Measurements from ENCODE around the gene LEMD2.
A peak's percentile ranks its signal among the peaks of the same experiment; 100 is the strongest.

Gene LEMD2

GRCh38 chr6:33792981-33793380 is 4.1 kb upstream of the LEMD2 start:
- DNase-seq = no peak

GRCh38 chr6:33791620-33792019 is 2.7 kb upstream of the LEMD2 start:
- DNase-seq = no peak

GRCh38 chr6:33790910-33791309 is 2.0 kb upstream of the LEMD2 start:
- DNase-seq = no peak

GRCh38 chr6:33790379-33790778 is 1.4 kb upstream of the LEMD2 start:
- no peak for DNase-seq

GRCh38 chr6:33789550-33789895 is 593 bp upstream of the LEMD2 start:
- DNase-seq = no peak

GRCh38 chr6:33787954-33788693 is 806 bp downstream of the LEMD2 start:
- peak; percentile 27 to 57 for DNase-seq

- DNase-seq = no peak
Measured at GRCh38 chr6:33787346-33787953, 1.5 kb downstream of the LEMD2 start.

DNA sequence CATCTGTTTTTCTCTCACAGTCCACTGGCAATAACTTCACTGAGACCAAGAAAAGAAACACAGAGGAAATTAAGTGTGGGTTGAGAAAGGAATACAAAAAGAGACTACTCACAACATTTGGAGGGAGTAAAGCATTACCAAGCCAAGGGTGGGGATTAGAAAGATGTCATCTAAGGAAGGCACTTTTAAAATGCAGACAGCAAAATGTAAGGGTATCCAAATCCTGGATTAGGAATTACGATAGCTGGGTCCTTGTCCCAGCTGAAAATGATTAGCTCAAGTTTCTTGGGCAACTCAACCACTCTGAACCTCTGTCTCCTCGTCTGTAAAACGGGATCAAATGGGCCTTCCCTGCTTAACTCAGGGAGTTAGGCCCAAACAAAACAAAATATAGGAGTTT is 2.2 kb downstream of the LEMD2 start:
- DNase-seq = no peak

DNA sequence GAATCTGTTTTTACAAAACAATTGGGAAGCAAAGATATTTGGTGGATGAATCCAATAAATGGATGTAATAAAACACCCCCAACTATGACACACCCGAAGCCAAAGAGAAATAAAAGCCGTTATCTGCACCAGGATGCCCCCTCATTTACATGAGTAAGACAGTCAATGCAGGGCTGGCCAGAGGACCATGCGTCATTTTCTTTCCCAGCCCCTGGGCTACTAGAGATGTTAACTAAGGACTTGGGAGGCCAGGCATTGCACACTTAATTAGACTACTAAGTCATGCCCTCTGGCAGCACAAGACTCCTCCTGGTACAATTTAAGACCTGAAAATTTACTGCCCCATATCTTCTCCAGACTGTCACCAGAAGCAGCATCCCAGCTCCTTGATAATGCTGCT is 3.2 kb downstream of the LEMD2 start:
- DNase-seq = no peak

- DNase-seq = no peak
Measured at GRCh38 chr6:33784787-33785186, 4.1 kb downstream of the LEMD2 start.

- DNase-seq = no peak
Measured at GRCh38 chr6:33783781-33784520, 5.0 kb downstream of the LEMD2 start.

- no peak for DNase-seq
Measured at GRCh38 chr6:33782561-33782960, 6.4 kb downstream of the LEMD2 start.

DNA sequence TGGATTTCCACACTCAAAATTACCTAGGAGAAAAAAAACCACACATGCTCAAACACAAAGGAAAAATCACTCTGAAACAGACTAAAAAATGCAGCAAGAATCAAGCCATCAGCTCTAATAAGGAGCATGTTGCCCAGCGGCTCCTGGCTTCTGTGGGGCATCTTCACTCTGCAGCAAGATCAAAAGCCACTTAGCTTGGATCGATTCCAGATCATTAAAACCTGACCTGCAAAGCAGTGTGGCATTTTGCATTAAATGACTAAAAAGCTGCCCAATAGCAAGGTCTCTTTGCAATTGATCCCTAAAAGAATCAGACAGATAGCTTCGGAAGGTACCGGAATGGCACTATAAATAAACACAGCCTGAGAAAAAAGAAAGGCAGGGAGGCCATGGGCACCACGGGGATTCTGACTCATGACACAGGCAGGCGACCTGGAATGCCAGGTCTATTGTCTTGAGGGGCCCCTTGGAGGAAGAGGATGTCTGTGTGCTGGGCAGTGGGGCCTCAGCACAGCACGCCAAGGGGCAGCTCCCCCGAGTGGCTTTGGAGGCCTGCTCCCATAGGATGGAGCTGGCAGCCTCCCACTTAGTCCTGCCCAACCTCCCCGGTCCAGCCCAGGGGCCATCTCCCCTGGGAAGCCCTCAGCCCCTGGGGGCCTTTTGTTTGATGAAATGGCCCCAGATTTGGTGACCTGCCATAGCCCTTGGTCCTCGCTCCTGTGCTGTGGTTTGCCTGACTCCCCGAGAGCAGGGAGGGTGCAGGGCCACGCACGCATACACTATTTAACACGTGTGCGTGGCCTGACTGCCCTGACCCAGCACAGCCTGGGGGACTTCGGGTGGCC is 7.6 kb downstream of the LEMD2 start:
- DNase-seq = no peak

DNA sequence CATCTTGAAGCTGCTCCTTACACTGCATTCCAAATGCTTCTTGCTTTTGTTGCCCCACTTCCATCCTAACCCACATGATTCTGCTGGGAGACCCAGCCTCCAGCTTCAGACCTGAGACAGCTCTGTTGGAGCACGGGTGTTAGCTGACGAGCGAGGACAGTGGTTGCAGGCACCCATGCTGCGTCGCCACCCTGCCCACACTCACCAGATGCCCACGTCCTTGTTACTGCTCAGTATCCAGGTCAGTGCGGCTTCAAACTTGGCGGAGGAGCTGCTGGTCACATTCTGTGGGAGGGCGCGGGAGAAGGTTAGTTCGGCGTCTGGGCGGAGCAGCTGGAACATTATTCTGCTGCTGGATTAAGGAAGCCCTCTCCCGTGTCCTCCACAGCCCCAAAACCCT is 9.0 kb downstream of the LEMD2 start:
- no peak for DNase-seq

DNA sequence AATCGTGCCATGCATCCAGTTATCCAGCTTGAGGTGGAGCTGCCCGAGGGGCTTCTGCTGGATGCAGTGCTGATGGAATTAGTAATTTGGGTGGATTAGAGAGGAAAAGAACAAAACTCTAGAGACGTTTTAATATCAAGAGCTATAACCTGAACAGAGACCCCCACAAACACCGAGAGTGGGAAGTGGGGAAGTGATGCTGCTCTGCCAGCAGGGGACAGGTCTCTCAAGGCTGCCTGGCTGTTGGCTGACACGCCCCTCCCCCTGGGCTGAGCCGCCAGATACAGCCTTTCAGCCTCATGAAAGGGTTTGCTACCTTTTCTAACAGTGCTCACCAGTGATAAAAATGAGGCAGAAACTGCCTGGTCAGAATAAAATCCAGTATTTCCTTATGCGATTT is 9.6 kb downstream of the LEMD2 start:
- DNase-seq = no peak

DNA sequence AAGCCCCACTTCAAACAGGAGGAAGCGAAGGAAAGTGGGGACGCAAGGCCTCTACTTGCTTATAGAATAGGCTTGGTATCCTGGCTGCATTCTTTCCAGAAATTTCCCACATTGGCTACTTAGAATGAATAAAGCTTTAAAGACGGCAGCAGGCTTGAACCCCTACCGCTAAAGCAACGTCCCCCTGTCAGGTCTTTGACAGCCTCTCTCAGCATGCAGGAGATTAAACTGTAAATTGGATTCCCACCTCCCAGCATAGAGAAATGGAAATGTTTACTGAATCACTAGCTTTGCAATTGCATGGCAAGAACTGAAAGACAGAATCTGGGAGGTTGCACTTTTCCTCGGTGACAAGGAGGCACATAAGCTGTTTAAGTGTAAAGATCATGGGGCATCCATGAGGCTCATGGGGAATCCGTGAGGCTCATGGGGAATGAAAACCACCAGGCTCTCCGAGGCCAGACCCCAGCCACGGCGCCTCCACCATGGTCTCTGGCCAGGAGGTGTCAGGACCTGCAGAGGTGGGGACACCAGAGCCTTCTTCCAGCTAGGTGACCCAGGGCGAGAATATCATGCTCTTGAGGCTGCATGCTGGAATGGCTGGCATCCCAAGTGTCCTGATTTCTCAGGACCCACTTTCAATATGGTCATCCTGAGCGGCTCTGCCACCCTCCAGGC is 10.3 kb downstream of the LEMD2 start:
- no peak for DNase-seq

GRCh38 chr6:33777398-33778388 is 11.2 kb downstream of the LEMD2 start:
- no peak for DNase-seq

DNA sequence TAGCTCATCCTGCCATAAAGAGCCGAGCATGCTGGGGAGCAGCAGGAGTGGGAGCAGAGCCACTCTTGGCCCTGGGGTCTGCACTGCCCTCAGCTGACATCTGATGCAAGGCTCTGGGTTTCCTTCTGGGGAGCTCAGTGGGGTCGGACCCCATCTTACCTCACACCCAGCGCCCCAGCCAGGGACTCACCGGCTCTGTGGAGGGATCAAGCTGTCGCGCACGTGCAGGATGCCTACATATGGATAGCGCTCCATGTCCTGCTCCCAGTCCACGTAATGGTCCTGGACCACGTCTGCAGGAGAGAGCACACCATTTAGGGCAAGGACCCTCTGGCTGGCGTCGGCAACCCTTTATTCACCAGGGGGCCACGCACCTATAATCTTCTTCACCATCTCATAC is 12.2 kb downstream of the LEMD2 start:
- no peak for DNase-seq

DNA sequence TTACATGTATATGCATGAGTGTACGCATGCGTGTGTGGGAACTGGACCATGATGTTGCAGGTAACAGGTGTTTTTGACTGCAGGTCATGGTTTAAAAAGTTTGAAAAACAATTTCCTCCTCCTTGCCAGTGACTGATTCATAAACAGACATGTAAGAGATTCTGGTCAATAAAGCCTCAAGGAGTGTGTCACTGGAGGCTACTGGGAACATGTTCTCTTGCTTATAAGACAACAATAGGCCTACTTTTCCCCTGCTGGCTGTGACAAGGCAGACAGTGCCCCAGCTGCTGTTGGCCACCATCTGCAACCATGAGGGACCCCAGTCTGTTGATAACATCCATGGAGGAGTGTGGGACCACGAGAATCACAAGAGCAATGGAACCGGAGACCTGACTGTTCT is 12.7 kb downstream of the LEMD2 start:
- no peak for DNase-seq

DNA sequence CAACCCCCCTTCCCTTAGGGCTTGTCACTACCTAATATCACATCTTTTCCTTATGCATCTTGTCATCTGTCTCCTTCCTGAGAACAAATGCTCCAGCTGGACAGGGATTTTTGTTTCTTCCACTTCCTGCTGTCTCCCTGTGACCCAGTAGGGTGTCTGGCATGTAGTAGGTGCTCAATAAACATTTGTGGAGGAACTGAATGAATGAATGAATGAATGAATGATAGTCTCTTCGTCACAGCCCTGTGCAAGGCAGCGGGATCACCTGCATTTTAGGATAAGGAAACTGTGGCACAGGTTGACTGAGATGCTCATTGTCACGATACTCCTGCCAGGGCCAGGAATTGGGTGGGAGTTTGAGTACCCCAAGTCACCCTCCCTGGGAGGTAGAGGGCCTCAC is 14.2 kb downstream of the LEMD2 start:
- no peak for DNase-seq

DNA sequence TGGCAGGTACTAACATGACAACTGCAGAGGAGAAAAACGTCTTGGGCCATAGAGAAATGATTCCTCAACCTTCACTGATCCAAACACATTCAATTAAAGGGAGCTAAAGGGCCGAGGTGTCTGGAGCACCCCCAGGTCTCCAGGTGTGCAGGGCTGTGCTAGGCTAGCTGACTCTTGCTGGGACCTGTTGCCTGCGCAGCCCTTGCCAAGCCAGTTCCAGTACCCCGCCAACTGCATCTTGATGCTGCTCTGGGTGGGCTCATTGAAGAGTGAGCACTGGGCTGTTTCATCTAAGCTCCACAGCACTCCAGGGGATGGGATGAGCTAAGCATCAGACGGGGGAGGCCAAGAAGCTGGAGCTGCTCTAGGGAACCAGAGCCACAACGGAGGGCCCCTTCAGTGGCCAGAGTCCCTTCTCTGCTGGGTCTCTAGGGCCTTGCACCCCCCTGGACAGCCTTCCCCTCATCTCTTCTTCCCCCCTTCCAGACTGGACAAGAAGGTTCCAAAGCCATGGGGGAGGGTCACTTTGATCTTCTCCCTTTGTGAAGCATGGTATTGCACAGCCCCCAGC is 15.9 kb downstream of the LEMD2 start:
- no peak for DNase-seq

Data from stimulated activated CD4-positive, alpha-beta T cell treated with anti-CD3 and anti-CD28 coated beads, Interleukin-4, amount 100 ng/mL, for 4 hours (primary cell).